MM.1S (cell line): ENCODE measurements around the gene EGFL7.

ENCODE experiments used
- DNase-seq: peaks from one replicate; pipeline ENCODE4 v3.0.0-alpha.2; 2015
- H2AFZ ChIP-seq: fragments of 300-600 bp; sonication (generic); 2 replicates; pipeline ENCODE4 v1.6.0; 2016; ENCODE audit warnings: antibody characterized with exemption, low read length
- H3F3A ChIP-seq: fragments of 300-600 bp; sonication (generic); 2 replicates; pipeline ENCODE4 v1.6.1; 2016; ENCODE audit warnings: mild to moderate bottlenecking, antibody characterized with exemption, low read length, moderate library complexity, mixed read lengths; ENCODE audit not compliant: insufficient read depth
- H3K27ac ChIP-seq: fragments of 300-600 bp; sonication (generic); 2 replicates; pipeline ENCODE4 v1.5.1; 2016; ENCODE audit warnings: mild to moderate bottlenecking, low read length
- H3K27me3 ChIP-seq: fragments of 300-600 bp; sonication (generic); replicated peaks from 2 replicates; pipeline ENCODE4 v1.6.0; 2016; ENCODE audit warnings: low read length; ENCODE audit not compliant: insufficient read depth
- H3K36me3 ChIP-seq: fragments of 300-600 bp; sonication (generic); replicated peaks from 2 replicates; pipeline ENCODE4 v1.6.1; 2016; ENCODE audit warnings: mild to moderate bottlenecking, low read length, mixed read lengths; ENCODE audit not compliant: insufficient read depth
- H3K4me1 ChIP-seq: fragments of 300-600 bp; sonication (generic); 2 replicates; pipeline ENCODE4 v1.6.1; 2016; ENCODE audit warnings: low read length, mixed read lengths
- H3K4me2 ChIP-seq: fragments of 300-600 bp; sonication (generic); 2 replicates; pipeline ENCODE4 v1.6.0; 2016; ENCODE audit warnings: low read depth, low read length
- H3K4me3 ChIP-seq: fragments of 300-600 bp; sonication (generic); 2 replicates; pipeline ENCODE4 v1.5.1; 2016; ENCODE audit warnings: low read length, mixed read lengths
- H3K79me2 ChIP-seq: fragments of 300-600 bp; sonication (generic); 2 replicates; pipeline ENCODE4 v1.6.1; 2016; ENCODE audit warnings: mixed run types, low read length, mixed read lengths
- H3K9ac ChIP-seq: fragments of 300-600 bp; sonication (generic); 2 replicates; pipeline ENCODE4 v1.6.1; 2016; ENCODE audit warnings: low read length, mixed read lengths
- H3K9me2 ChIP-seq: fragments of 300-600 bp; sonication (generic); replicated peaks from 2 replicates; pipeline ENCODE4 v1.6.1; 2016; ENCODE audit warnings: mild to moderate bottlenecking, low read length, mixed read lengths; ENCODE audit not compliant: insufficient read depth
- H3K9me3 ChIP-seq: fragments of 300-600 bp; sonication (generic); replicated peaks from 2 replicates; pipeline ENCODE4 v1.6.1; 2016; ENCODE audit warnings: mild to moderate bottlenecking, low read length, mixed read lengths; ENCODE audit not compliant: insufficient read depth
- H4K20me1 ChIP-seq: fragments of 300-600 bp; sonication (generic); 2 replicates; pipeline ENCODE4 v1.6.1; 2016; ENCODE audit warnings: mild to moderate bottlenecking, low read length, moderate library complexity, mixed read lengths; ENCODE audit not compliant: insufficient read depth
- EZH2 ChIP-seq: fragments of 300-600 bp; sonication (generic); optimal IDR thresholded peaks from 2 replicates; pipeline ENCODE3; 2017; ENCODE audit warnings: low read depth, mild to moderate bottlenecking, antibody characterized with exemption, low read length, mixed read lengths
- EZH2phosphoT487 ChIP-seq: fragments of 300-600 bp; sonication (generic); IDR thresholded peaks from 2 replicates; pipeline ENCODE4 v1.6.1; 2018; ENCODE audit warnings: antibody characterized with exemption, low read length
- TF ChIP-seq, protein P1 (sequence below): fragments of 300-600 bp; sonication (generic); IDR thresholded peaks from 2 replicates; pipeline ENCODE4 v1.5.1; 2016; ENCODE audit warnings: antibody characterized with exemption, low read length, mixed read lengths

The EGFL7 gene

DNA sequence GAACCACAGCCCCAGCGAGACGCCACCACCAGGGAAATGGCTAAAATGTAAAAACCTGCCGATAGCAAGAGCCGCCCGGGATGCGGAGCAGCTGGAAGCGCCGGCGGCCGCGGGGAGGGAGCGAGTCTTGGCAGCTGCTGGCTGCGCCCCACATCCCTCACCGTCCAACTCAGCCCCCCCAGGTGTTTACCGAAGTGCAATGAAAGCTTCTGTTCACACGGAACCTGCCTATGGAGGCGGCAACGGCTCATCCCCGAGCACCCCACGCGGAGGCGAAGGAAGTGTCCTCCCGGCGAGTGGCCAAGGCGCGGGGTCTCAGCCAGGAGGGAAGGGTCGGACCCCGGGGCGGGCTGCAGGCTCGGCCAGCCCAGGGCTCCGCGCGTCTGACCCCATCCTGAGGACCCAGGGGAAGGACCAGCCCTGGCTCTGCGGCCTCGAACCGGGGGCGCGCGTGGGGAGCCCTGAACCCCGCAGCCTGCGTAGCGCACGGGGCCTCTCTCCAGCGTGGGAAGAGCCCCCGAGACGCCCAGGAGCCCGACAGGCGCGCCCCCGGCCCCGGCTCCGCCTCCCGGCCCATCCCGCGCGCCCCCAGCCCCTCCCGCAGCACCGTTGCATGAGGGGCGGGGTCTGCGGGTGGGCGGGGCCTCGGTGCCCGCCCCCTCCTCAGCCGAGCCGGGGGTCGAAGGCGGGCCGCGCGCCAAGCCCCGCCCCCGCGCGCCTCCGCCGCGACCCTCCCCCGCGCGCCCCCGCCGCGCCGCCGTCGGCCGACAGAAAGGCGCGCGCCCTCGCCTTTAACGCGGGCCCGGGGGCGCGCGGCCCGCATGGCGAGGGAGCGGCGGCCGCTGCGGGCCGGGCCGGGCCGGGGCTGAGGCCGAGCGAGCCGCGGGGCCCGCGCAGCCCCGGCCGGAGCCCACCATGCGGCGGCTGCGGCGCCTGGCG is 49.3 kb downstream of the EGFL7 start, which contains the start of gene DIPK1B:
Gene DIPK1B (plus strand): TSS at position 822 of the 939 bp plus-strand sequence. CDS start 94 bp downstream, at position 916.
- TF ChIP-seq EZH2 (no peak), EZH2phosphoT487 (no peak)
- no peaks in the 10 kb centered on the region for H3K4me1 ChIP-seq
- no peak within 1 kb of the TSS for H3K27ac ChIP-seq
- no peaks in the 10 kb centered on the region for H3F3A ChIP-seq
- H3K4me3 ChIP-seq, result no peak within 1 kb of the TSS
- no peaks in the 10 kb centered on the region for H3K36me3 ChIP-seq
- no peaks in the 10 kb centered on the region for H4K20me1 ChIP-seq
- H3K79me2 ChIP-seq, result no peaks in the 10 kb centered on the region
- H3K27me3 ChIP-seq, result peaks cover 93% of the 10 kb centered on the region
- DNase-seq, result no peak
- H2AFZ ChIP-seq, result no peak within 1 kb of the TSS
- H3K9ac ChIP-seq, result no peak within 1 kb of the TSS
- H3K9me3 ChIP-seq, result no peaks in the 10 kb centered on the region
- no peaks in the 10 kb centered on the region for H3K9me2 ChIP-seq
- no peak within 1 kb of the TSS for H3K4me2 ChIP-seq

DNA sequence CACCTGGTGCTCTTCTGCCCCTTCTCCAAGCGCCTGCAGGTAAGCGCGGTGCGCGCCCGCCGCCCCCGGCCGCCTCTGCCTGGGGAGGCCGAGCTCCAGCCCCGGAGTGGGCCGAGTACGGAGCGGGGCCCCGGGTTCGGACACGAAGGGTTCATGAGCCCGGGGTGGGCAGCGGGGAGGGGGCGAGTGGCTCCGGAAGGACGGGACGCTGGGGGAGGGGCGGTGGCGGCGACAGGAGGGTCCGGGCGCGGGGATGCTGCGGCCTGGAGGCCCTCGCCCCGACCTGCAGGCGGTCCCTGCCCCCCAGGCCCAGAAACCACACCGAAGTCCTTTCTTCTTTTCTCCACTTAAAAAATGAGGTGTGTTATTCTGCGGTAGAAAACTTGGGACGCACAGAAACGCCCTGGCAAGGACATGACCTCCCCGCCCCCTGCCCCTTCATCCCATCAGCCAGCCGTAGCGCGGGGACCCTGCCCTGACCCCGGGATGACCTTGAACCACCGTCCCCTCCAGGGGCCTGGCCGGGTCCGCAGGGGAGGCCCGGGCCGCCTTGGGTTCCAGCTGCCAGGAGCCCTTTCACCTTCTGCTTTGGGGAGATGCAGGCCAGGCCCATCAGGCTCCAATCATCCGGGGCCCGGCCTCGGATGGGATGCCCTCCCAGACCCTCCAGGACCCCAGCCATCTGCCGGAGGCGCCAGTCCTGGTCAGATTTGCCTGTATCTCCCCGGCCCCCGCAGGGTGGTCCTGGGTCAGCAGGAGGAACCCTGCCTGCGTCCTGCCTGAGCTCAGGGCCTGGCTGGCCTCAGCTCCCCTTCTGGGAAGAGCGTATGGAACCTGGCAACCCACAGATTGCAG is 50.2 kb downstream of the EGFL7 start:
- Histone ChIP-seq H3K36me3 (no peaks in the 10 kb centered on the region), H3K4me2 (no peak overlapping the region), H3K4me1 (no peaks in the 10 kb centered on the region), H3K27ac (no peak overlapping the region), H3F3A (no peaks in the 10 kb centered on the region), H3K27me3 (peaks cover 92% of the 10 kb centered on the region), H4K20me1 (no peaks in the 10 kb centered on the region), H2AFZ (no peak overlapping the region), H3K9me3 (no peaks in the 10 kb centered on the region), H3K79me2 (no peaks in the 10 kb centered on the region), H3K9ac (no peak overlapping the region), H3K9me2 (no peaks in the 10 kb centered on the region), H3K4me3 (no peak overlapping the region)
- DNase-seq, result no peak
- TF ChIP-seq EZH2 (peak; percentile 70), EZH2phosphoT487 (no peak)
- TF ChIP-seq, protein P1, sequence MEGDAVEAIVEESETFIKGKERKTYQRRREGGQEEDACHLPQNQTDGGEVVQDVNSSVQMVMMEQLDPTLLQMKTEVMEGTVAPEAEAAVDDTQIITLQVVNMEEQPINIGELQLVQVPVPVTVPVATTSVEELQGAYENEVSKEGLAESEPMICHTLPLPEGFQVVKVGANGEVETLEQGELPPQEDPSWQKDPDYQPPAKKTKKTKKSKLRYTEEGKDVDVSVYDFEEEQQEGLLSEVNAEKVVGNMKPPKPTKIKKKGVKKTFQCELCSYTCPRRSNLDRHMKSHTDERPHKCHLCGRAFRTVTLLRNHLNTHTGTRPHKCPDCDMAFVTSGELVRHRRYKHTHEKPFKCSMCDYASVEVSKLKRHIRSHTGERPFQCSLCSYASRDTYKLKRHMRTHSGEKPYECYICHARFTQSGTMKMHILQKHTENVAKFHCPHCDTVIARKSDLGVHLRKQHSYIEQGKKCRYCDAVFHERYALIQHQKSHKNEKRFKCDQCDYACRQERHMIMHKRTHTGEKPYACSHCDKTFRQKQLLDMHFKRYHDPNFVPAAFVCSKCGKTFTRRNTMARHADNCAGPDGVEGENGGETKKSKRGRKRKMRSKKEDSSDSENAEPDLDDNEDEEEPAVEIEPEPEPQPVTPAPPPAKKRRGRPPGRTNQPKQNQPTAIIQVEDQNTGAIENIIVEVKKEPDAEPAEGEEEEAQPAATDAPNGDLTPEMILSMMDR, result no peak

DNA sequence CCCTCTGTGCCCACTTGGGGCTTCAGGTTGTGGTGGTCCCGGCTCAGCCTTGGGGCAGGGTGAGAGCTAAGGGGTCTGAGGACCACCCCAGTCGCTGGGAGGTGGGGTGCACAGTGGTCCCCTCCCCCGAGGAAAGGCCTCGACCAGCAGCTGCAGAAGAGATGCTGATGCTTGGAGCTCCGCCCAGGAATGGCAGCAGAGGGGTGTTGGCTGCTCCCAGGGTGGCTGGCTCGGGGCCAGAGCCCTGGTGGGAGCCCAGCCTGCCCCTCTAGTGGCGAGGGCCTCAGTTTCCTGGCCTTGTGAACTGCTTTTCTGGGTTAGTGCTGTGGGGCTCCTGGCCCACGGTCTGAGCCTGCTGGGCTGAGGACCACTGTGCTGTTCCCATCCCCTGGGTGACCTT is 50.8 kb downstream of the EGFL7 start:
- H3K9ac ChIP-seq, result no peak overlapping the region
- H3K27ac ChIP-seq, result no peak overlapping the region
- no peaks in the 10 kb centered on the region for H3K36me3 ChIP-seq
- H4K20me1 ChIP-seq, result no peaks in the 10 kb centered on the region
- H3K9me2 ChIP-seq, result no peaks in the 10 kb centered on the region
- no peaks in the 10 kb centered on the region for H3F3A ChIP-seq
- DNase-seq, result no peak
- peaks cover 92% of the 10 kb centered on the region for H3K27me3 ChIP-seq
- TF ChIP-seq, protein P1, result no peak
- no peak for TF ChIP-seq EZH2
- TF ChIP-seq EZH2phosphoT487, result no peak
- H3K4me3 ChIP-seq, result no peak overlapping the region
- no peaks in the 10 kb centered on the region for H3K9me3 ChIP-seq
- H2AFZ ChIP-seq, result no peak overlapping the region
- H3K4me1 ChIP-seq, result no peaks in the 10 kb centered on the region
- no peak overlapping the region for H3K4me2 ChIP-seq
- no peaks in the 10 kb centered on the region for H3K79me2 ChIP-seq
